SK-N-SH treated with all-trans-retinoic acid at 6 μM for 48 hours (cell line): ENCODE measurements around the gene RASSF9.

Experiments used
- BACH2 ChIP-seq: fragments of 250-450 bp; sonication (Bioruptor Pico); IDR thresholded peaks from 2 replicates; pipeline ENCODE4 v1.9.0; 2021; ENCODE audit warnings: mild to moderate bottlenecking, borderline replicate concordance
- CSDC2 ChIP-seq: fragments of 250-450 bp; sonication (Bioruptor Pico); IDR thresholded peaks from 2 replicates; pipeline ENCODE4 v1.5.0; 2020; ENCODE audit warnings: mild to moderate bottlenecking, moderate library complexity
- ISL1 ChIP-seq: fragments of 250-450 bp; sonication (Bioruptor Pico); IDR thresholded peaks from 2 replicates; pipeline ENCODE4 v2.1.2; 2022; ENCODE audit warnings: mild to moderate bottlenecking, moderate library complexity
- OSR1 ChIP-seq: fragments of 250-450 bp; sonication (Bioruptor Pico); IDR thresholded peaks from 2 replicates; pipeline ENCODE4 v1.8.0; 2022; ENCODE audit warnings: moderate library complexity, mild to moderate bottlenecking, inconsistent platforms
- SNAI2 ChIP-seq: fragments of 250-450 bp; sonication (Bioruptor Pico); IDR thresholded peaks from 2 replicates; pipeline ENCODE4 v1.5.0; 2020; ENCODE audit warnings: mild to moderate bottlenecking, moderate library complexity
- ZC3H10 ChIP-seq: fragments of 250-450 bp; sonication (Bioruptor Pico); IDR thresholded peaks from 2 replicates; pipeline ENCODE4 v1.5.1; 2021; ENCODE audit warnings: mild to moderate bottlenecking, moderate library complexity
- ZFP30 ChIP-seq: fragments of 450-650 bp; formaldehyde crosslinking; IDR thresholded peaks from 2 replicates; pipeline ENCODE4 v1.5.0; 2022; ENCODE audit warnings: mild to moderate bottlenecking, moderate library complexity
- ZNF565 ChIP-seq: fragments of 450-650 bp; formaldehyde crosslinking; conservative IDR thresholded peaks from 2 replicates; pipeline ENCODE4 v1.5.0; 2020; ENCODE audit warnings: low read depth, mild to moderate bottlenecking, moderate library complexity
- ZNF8 ChIP-seq: fragments of 450-650 bp; formaldehyde crosslinking; IDR thresholded peaks from 2 replicates; pipeline ENCODE4 v1.5.0; 2020; ENCODE audit warnings: mild to moderate bottlenecking, moderate library complexity
- TF ChIP-seq, protein P1 (sequence below): fragments of 250-450 bp; sonication (Bioruptor Pico); IDR thresholded peaks from 2 replicates; pipeline ENCODE4 v1.8.0; 2020; ENCODE audit warnings: mild to moderate bottlenecking, moderate library complexity, borderline replicate concordance
- TF ChIP-seq, protein P2 (sequence below): fragments of 250-450 bp; sonication (Bioruptor Pico); IDR thresholded peaks from 2 replicates; pipeline ENCODE4 v1.5.1; 2020; ENCODE audit warnings: low read depth, mild to moderate bottlenecking, moderate library complexity

DNA sequence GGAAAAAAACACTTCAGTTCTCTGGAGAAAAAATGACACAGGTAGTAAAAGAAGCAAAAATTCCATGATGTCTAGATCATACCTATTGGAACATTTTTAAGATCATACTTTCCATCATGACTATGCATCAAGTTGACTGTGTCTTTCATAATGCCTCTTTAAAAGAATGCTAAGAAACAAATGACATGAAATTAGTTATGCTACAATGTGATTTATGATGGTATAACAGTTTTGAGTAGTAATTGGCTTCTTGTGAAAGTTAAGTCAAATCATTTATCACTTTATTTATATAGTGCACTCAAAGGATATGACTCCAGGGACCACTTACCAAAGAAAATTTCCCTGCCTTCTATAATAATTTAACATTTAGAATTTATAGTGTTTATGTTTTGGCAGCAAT is 28.5 kb downstream of the RASSF9 start:
- TF ChIP-seq, protein P1, sequence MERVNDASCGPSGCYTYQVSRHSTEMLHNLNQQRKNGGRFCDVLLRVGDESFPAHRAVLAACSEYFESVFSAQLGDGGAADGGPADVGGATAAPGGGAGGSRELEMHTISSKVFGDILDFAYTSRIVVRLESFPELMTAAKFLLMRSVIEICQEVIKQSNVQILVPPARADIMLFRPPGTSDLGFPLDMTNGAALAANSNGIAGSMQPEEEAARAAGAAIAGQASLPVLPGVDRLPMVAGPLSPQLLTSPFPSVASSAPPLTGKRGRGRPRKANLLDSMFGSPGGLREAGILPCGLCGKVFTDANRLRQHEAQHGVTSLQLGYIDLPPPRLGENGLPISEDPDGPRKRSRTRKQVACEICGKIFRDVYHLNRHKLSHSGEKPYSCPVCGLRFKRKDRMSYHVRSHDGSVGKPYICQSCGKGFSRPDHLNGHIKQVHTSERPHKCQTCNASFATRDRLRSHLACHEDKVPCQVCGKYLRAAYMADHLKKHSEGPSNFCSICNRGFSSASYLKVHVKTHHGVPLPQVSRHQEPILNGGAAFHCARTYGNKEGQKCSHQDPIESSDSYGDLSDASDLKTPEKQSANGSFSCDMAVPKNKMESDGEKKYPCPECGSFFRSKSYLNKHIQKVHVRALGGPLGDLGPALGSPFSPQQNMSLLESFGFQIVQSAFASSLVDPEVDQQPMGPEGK (CRISPR knock-in tag), result no peak
- TF ChIP-seq ZNF8 (CRISPR knock-in tag) (no peak), OSR1 (CRISPR knock-in tag) (no peak), CSDC2 (CRISPR knock-in tag) (no peak), ZC3H10 (no peak), ZNF565 (CRISPR knock-in tag) (no peak), BACH2 (CRISPR knock-in tag) (no peak), ISL1 (CRISPR knock-in tag) (no peak), ZFP30 (CRISPR knock-in tag) (no peak), SNAI2 (CRISPR knock-in tag) (no peak)
- TF ChIP-seq, protein P2, sequence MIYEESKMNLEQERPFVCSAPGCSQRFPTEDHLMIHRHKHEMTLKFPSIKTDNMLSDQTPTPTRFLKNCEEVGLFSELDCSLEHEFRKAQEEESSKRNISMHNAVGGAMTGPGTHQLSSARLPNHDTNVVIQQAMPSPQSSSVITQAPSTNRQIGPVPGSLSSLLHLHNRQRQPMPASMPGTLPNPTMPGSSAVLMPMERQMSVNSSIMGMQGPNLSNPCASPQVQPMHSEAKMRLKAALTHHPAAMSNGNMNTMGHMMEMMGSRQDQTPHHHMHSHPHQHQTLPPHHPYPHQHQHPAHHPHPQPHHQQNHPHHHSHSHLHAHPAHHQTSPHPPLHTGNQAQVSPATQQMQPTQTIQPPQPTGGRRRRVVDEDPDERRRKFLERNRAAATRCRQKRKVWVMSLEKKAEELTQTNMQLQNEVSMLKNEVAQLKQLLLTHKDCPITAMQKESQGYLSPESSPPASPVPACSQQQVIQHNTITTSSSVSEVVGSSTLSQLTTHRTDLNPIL (CRISPR knock-in tag), result no peak
